HEK293T (cell line): ENCODE data around the gene STK16.

Experiments used
- CTCF ChIA-PET: fragments of 350-600 bp; formaldehyde crosslinking; extraction: SDS; loops from one replicate; lab custom pipeline; 2021; ENCODE audit warnings: antibody characterized with exemption, inconsistent platforms; lab: Yijun Ruan, JAX
- POLR2A ChIA-PET: fragments of 350-600 bp; formaldehyde crosslinking; extraction: SDS; loops from one replicate; lab custom pipeline; 2020; ENCODE audit warnings: antibody characterized with exemption, inconsistent platforms; lab: Yijun Ruan, JAX
- DNase-seq: peaks from one replicate; pipeline ENCODE4 v3.0.0; 2012; ENCODE audit warnings: mixed read lengths; ENCODE audit errors: extremely low spot score
- ARNT ChIP-seq: fragments of 450-650 bp; IDR thresholded peaks from 2 replicates; pipeline ENCODE4 v1.6.1; 2017; ENCODE audit warnings: mild to moderate bottlenecking
- BHLHE40 ChIP-seq: fragments of 450-650 bp; IDR thresholded peaks from 2 replicates; pipeline ENCODE4 v1.6.1; 2016; ENCODE audit warnings: mild to moderate bottlenecking, moderate library complexity, borderline replicate concordance
- CTBP1 ChIP-seq: fragments of 450-650 bp; IDR thresholded peaks from 2 replicates; pipeline ENCODE4 v1.6.1; 2016; ENCODE audit warnings: borderline replicate concordance
- ELF4 ChIP-seq: fragments of 450-650 bp; IDR thresholded peaks from 2 replicates; pipeline ENCODE4 v1.6.1; 2017; ENCODE audit warnings: antibody characterized with exemption
- FOXA1 ChIP-seq: fragments of 450-650 bp; IDR thresholded peaks from 2 replicates; pipeline ENCODE4 v1.6.1; 2016; ENCODE audit warnings: mild to moderate bottlenecking
- FOXK2 ChIP-seq: fragments of 450-650 bp; IDR thresholded peaks from 2 replicates; pipeline ENCODE4 v1.6.1; 2016; ENCODE audit warnings: mild to moderate bottlenecking
- FOXM1 ChIP-seq: fragments of 450-650 bp; IDR thresholded peaks from 2 replicates; pipeline ENCODE4 v1.6.1; 2017; ENCODE audit warnings: mild to moderate bottlenecking, borderline replicate concordance
- HDGF ChIP-seq: fragments of 450-650 bp; IDR thresholded peaks from 2 replicates; pipeline ENCODE4 v1.6.1; 2017; ENCODE audit warnings: antibody characterized with exemption, borderline replicate concordance
- L3MBTL2 ChIP-seq: fragments of 450-650 bp; conservative IDR thresholded peaks from 2 replicates; pipeline ENCODE4 v1.6.1; 2016; ENCODE audit warnings: mild to moderate bottlenecking
- LEF1 ChIP-seq: fragments of 450-650 bp; IDR thresholded peaks from 2 replicates; pipeline ENCODE4 v1.6.1; 2017; ENCODE audit warnings: mild to moderate bottlenecking, borderline replicate concordance
- NFRKB ChIP-seq: fragments of 450-650 bp; IDR thresholded peaks from 2 replicates; pipeline ENCODE4 v1.6.1; 2016; ENCODE audit warnings: mild to moderate bottlenecking, moderate library complexity
- SP1 ChIP-seq: fragments of 450-650 bp; IDR thresholded peaks from 2 replicates; pipeline ENCODE4 v1.6.1; 2017
- SUZ12 ChIP-seq: fragments of 450-650 bp; IDR thresholded peaks from 2 replicates; pipeline ENCODE4 v1.6.1; 2016; ENCODE audit warnings: mild to moderate bottlenecking
- TARDBP ChIP-seq: fragments of 450-650 bp; IDR thresholded peaks from 2 replicates; pipeline ENCODE4 v1.6.1; 2016
- ZNF384 ChIP-seq: fragments of 450-650 bp; IDR thresholded peaks from 2 replicates; pipeline ENCODE4 v1.6.1; 2016
- TF ChIP-seq, protein P1 (sequence below): fragments of 450-650 bp; IDR thresholded peaks from 2 replicates; pipeline ENCODE4 v1.6.1; 2016

The STK16 gene

DNA sequence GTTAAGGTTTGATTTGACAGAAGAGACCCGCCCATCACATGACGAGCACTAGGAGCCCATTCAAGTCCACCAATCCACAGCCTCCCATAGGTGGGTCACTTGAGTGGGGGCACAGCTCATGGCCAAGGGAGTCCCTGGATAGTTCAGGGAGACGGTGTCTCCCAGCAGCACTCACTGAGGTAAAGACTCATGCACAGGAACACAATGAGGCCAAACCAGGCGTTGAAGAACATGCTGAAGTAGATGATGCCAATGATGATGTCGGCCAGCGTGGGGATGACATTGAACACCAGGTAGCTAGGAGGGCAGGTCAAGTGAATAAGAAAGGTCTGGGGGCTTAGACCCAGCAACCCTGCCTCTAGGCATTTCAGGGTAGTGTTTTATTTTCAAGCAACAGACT, 30.5 kb upstream of the STK16 start:
- ChIA-PET CTCF (no interaction called here), POLR2A (interaction anchor here (0.7 to 1.1 kb wide), 3 partner anchors 8 to 152 kb away, joined by 3 to 4 read pairs (median 3); partner anchors contain the start of gene ZFAND2B)

DNA sequence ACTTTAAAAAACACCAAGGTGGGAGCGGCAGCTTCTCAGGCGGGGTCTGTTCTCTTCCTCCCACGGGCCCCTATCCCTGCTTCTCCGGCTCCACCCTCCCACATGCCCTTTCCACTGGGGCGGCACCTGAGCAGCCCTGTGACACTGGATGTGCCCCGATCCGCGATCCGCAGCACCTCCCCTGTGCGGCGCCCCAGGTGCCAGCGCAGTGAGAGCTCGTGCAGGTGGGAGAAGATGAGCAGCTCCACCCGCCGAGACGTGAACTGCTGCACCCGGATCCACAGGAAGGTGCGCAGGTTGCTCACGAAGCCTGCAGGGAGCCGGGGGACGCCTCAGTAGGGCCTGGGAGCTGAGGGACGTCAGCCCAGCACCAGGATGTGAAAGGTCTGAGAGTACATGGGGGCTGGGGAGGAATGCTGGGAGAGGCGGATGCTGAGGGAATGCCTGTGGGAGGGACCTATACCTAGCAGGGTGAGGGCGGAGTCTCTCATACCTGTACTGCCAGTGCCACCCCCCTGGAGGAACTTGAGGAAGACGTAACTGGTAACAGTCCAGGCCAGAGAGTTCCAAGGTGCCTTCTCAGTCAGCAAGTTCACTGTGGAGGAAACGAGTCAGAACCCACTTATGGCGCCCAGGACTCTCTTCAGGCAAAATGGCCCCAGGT, 29.3 kb upstream of the STK16 start:
- ChIA-PET POLR2A (interaction anchor here (0.8 kb wide), 1 partner anchor 9 kb away, joined by 6 read pairs; the partner anchor contains the start of gene ZFAND2B), CTCF (no interaction called here)
- TF ChIP-seq TARDBP (no peak), LEF1 (no peak), CTBP1 (no peak), ARNT (no peak), FOXM1 (no peak), ELF4 (no peak)
- TF ChIP-seq, protein P1, sequence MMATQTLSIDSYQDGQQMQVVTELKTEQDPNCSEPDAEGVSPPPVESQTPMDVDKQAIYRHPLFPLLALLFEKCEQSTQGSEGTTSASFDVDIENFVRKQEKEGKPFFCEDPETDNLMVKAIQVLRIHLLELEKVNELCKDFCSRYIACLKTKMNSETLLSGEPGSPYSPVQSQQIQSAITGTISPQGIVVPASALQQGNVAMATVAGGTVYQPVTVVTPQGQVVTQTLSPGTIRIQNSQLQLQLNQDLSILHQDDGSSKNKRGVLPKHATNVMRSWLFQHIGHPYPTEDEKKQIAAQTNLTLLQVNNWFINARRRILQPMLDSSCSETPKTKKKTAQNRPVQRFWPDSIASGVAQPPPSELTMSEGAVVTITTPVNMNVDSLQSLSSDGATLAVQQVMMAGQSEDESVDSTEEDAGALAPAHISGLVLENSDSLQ: no peak
- DNase-seq: no peak

More for the DNA sequence above, 30.5 kb upstream of the STK16 start:
- DNase-seq: no peak
- TF ChIP-seq, protein P1: no peak
- TF ChIP-seq ZNF384 (no peak), ELF4 (no peak), L3MBTL2 (no peak), LEF1 (no peak), HDGF (no peak), CTBP1 (no peak), SP1 (no peak), FOXM1 (no peak)

DNA sequence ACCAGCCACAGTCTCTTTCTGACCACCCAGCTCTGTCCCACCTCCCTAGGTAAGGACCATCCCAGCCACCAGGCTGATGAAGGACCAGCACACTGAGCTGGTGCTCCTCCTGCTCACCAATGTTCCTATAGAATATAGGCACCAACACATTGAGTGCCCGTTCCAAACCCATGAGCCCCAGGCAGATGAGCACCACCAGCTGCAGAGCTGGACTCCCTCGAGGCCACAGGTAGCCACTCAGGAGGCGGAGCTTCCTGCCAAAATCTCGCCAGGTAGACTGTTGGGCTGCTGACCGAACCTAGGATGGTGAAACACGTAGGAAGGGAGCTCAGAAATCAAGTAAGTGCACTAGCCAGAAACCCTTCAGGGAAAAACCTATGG, 28.8 kb upstream of the STK16 start:
- TF ChIP-seq BHLHE40 (no peak), TARDBP (no peak), SP1 (no peak), FOXM1 (no peak), FOXK2 (no peak), ARNT (no peak), HDGF (no peak), NFRKB (no peak), SUZ12 (no peak), LEF1 (no peak), ELF4 (no peak), L3MBTL2 (no peak), CTBP1 (no peak), FOXA1 (no peak), ZNF384 (no peak)
- TF ChIP-seq, protein P1: no peak
- CTCF ChIA-PET: no interaction called here
- DNase-seq: no peak
- POLR2A ChIA-PET: interaction anchor here (0.6 to 0.8 kb wide), 2 partner anchors 10 to 40 kb away, joined by 3 to 6 read pairs; partner anchors contain the start of genes CNPPD1 and ZFAND2B

DNA sequence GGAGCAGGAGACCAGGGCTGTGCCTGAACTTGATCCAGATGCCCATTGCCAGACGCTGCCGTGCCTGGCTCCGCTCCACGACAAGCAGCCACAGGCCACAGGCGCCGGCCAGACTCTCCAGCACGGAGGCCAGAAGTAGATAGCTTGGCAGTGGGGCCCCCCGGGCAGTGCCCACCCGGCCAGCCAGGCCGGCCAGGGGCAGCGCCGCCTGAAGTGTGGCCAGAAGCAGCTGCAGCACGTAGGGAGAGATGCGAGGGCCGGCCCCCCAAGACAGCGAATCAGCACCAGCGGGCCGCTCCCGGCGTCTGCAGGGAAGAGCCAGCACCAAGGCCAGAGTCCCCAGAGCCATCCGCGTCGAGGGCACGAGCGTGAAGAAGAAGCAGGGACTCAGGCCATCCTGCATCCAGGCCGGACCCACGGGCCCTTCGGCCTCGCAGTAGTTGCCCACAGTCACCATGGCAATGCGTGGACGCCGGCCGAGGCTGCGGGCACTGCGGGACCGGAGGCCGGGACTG, 27.0 kb upstream of the STK16 start:
- no peak for DNase-seq
- ChIA-PET CTCF (no interaction called here), POLR2A (interaction anchor here (1.0 to 2.9 kb wide), 5 partner anchors 11 to 60 kb away, joined by 3 to 16 read pairs (median 10); partner anchors contain the start of genes ANKZF1, ATG9A, CNPPD1 and GLB1L)
- TF ChIP-seq CTBP1 (no peak), NFRKB (no peak), L3MBTL2 (no peak), TARDBP (no peak), SUZ12 (no peak), ARNT (no peak), SP1 (no peak), ZNF384 (no peak), LEF1 (no peak), FOXA1 (no peak), ELF4 (no peak), HDGF (no peak)
- TF ChIP-seq, protein P1: no peak

DNA sequence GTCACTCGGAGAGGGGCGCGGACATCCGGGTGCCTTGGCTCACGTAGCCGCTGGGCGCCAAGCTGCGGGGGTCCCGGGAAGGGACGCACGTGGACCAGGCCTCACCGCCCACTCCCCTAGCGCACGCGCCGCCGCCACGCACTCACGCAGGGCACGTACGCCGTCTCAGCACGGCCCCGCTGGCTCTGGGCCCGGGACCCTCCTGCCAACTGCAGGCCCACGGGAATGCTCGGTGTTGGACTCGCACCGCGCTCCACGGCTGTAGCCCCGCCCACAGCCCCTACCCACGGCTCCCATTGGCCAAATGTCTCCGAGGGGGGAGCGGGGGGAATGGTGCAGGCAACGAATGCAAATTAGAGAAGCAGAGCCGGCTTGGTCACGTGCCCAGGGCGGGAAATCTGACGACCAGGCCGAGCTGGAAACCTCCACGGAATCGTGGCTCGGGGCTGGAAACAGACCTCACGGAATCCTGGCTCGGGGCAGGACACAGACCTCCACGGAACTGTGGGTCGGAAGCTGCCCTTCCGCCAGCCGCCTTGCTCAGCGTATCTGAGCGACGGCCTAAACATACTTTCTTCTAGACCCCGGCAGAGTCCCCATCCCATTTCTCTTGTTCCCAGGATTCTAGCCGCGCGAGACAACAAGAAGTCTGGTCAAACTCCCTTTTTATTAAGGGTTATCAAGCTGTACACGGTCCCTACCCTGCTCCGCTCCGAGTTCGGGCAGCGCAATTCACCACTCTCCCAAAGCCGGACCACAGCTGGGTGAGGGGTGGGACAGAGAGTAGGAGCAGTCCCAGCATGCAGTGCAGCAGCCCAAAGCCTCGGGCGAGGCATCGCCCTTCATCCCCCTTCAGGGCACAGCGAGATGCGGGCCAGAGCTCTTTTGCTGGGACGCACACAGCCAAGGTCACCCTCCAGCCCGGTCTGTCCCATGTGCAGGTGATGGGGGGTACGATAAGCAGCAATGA, 26.3 kb upstream of the STK16 start, which contains the start of gene ABCB6:
Gene ABCB6, minus strand, starts transcription at position 227 of the 970 bp plus-strand sequence. CDS start 285 bp downstream, outside the sequence.
- peak; percentile 65 for DNase-seq
- TF ChIP-seq TARDBP (peak; percentile 47; the same call in 1 of the 2 replicates), L3MBTL2 (peak; percentile 91), FOXK2 (no peak)
- ChIA-PET CTCF (no interaction called here), POLR2A (interaction anchor here (1.0 to 2.9 kb wide), 6 partner anchors 11 to 59 kb away, joined by 3 to 16 read pairs (median 8); partner anchors contain the start of genes ANKZF1, ATG9A, CNPPD1 and GLB1L)
